HFFc6 (cell line): ENCODE data around the gene ERN1. TPM values are rescaled to one million over a fixed set of nuclear protein-coding genes. Genes with fewer than 3 reads are reported as not detected.

Experiments used
- DNase-seq: peaks from one replicate; pipeline ENCODE4 v3.0.0-alpha.2; 2018
- H3K27ac Mint-ChIP-seq: 2 replicates; pipeline ENCODE4 v1.8.0; 2020; ENCODE audit warnings: mild to moderate bottlenecking, mixed read lengths
- H3K27me3 Mint-ChIP-seq: 2 replicates; pipeline ENCODE4 v1.8.0; 2021; ENCODE audit warnings: mild to moderate bottlenecking, moderate library complexity, mixed read lengths; ENCODE audit not compliant: insufficient read depth
- H3K36me3 Mint-ChIP-seq: 2 replicates; pipeline ENCODE4 v1.8.0; 2021; ENCODE audit warnings: low read depth, mixed read lengths
- H3K4me1 Mint-ChIP-seq: 2 replicates; pipeline ENCODE4 v1.8.0; 2020; ENCODE audit warnings: low read depth, mixed read lengths
- H3K4me3 Mint-ChIP-seq: 2 replicates; pipeline ENCODE4 v1.8.0; 2020; ENCODE audit warnings: mild to moderate bottlenecking, moderate library complexity, mixed read lengths
- H3K9me3 Mint-ChIP-seq: 2 replicates; pipeline ENCODE4 v1.8.0; 2020; ENCODE audit warnings: mild to moderate bottlenecking, mixed read lengths
- total RNA-seq, 6 experiments: library from RNA; stranded (reverse); fragmentation: NEBNext Ultra II Directional; extraction: Animal tissue kit (Norgen Biotek cat#: 25700); gene quantifications; 2 replicates in 1 of 6; 3 replicates in 5 of 6; pipeline ENCODE4 v1.2.3, GENCODE V29; 2021
- TF ChIP-seq, protein P1 (sequence below): fragments of 200-600 bp; sonication (generic); IDR thresholded peaks from 2 replicates; pipeline ENCODE4 v1.5.0; 2021; ENCODE audit warnings: antibody characterized with exemption, mild to moderate bottlenecking

The ERN1 gene
- total RNA-seq, 6 experiments from 2014 or later = 6.8 to 12.8 (median 7.9) TPM

- peak overlapping the region; percentile 24; the same call in 1 of the 2 replicates for H3K27ac Mint-ChIP-seq
- 0 out of 2 replicates have a peak, but pooled peaks cover 7% of the 10 kb centered on the region for H3K36me3 Mint-ChIP-seq
- peak; percentile 22 for DNase-seq
- no peaks in the 10 kb centered on the region for H3K9me3 Mint-ChIP-seq
- peaks cover 34% of the 10 kb centered on the region for H3K4me1 Mint-ChIP-seq
- no peak overlapping the region for H3K4me3 Mint-ChIP-seq
- TF ChIP-seq, protein P1, sequence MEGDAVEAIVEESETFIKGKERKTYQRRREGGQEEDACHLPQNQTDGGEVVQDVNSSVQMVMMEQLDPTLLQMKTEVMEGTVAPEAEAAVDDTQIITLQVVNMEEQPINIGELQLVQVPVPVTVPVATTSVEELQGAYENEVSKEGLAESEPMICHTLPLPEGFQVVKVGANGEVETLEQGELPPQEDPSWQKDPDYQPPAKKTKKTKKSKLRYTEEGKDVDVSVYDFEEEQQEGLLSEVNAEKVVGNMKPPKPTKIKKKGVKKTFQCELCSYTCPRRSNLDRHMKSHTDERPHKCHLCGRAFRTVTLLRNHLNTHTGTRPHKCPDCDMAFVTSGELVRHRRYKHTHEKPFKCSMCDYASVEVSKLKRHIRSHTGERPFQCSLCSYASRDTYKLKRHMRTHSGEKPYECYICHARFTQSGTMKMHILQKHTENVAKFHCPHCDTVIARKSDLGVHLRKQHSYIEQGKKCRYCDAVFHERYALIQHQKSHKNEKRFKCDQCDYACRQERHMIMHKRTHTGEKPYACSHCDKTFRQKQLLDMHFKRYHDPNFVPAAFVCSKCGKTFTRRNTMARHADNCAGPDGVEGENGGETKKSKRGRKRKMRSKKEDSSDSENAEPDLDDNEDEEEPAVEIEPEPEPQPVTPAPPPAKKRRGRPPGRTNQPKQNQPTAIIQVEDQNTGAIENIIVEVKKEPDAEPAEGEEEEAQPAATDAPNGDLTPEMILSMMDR = no peak
- no peaks in the 10 kb centered on the region for H3K27me3 Mint-ChIP-seq
Observed at GRCh38 chr17:64103391-64104364, 26.3 kb downstream of the ERN1 start.

GRCh38 chr17:64102627-64103390 is 27.1 kb downstream of the ERN1 start:
- Mint-ChIP-seq H3K9me3 (no peaks in the 10 kb centered on the region), H3K4me3 (no peak overlapping the region), H3K4me1 (peaks cover 43% of the 10 kb centered on the region), H3K36me3 (0 out of 2 replicates have a peak, but pooled peaks cover 7% of the 10 kb centered on the region), H3K27ac (no peak overlapping the region), H3K27me3 (no peaks in the 10 kb centered on the region)
- TF ChIP-seq, protein P1 = no peak
- DNase-seq = no peak

DNA sequence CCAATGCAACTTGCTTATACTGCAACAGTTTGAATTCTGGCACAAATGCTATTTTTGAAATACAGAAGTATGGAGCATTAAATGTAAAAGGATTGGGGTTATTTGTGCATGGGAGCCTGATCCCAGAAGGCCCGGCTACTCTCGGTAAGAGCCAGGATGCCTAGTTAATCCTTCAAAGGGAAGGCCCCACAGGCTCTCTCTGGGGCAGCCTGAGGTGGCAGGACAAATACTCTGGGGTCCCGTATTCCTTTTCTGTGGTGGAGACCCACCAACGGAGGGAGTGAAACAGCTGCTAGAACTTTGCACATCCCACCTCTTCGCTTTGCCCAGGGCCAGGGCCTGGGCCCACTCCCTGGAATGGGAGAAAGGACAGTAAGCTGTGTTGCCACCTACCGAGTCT is 30.4 kb downstream of the ERN1 start:
- Mint-ChIP-seq H3K4me1 (peaks cover 61% of the 10 kb centered on the region), H3K27ac (no peak overlapping the region), H3K27me3 (no peaks in the 10 kb centered on the region; the same call in 1 of the 2 replicates), H3K36me3 (peaks cover 29% of the 10 kb centered on the region), H3K9me3 (no peaks in the 10 kb centered on the region), H3K4me3 (no peak overlapping the region)
- no peak for DNase-seq
- TF ChIP-seq, protein P1 = no peak

GRCh38 chr17:64097196-64097936 is 32.6 kb downstream of the ERN1 start:
- no peaks in the 10 kb centered on the region for H3K9me3 Mint-ChIP-seq
- peaks cover 42% of the 10 kb centered on the region for H3K4me1 Mint-ChIP-seq
- peak overlapping the region; percentile 38 for H3K4me3 Mint-ChIP-seq
- peak; percentile 45 for DNase-seq
- TF ChIP-seq, protein P1 = no peak
- peaks cover 24% of the 10 kb centered on the region for H3K36me3 Mint-ChIP-seq
- peak overlapping the region; percentile 82 for H3K27ac Mint-ChIP-seq
- no peaks in the 10 kb centered on the region; the same call in 1 of the 2 replicates for H3K27me3 Mint-ChIP-seq

GRCh38 chr17:64096037-64096436 is 33.9 kb downstream of the ERN1 start:
- DNase-seq = no peak
- TF ChIP-seq, protein P1 = no peak
- no peaks in the 10 kb centered on the region; the same call in 1 of the 2 replicates for H3K27me3 Mint-ChIP-seq
- no peak overlapping the region for H3K4me3 Mint-ChIP-seq
- no peaks in the 10 kb centered on the region for H3K9me3 Mint-ChIP-seq
- no peak overlapping the region; the same call in 1 of the 2 replicates for H3K27ac Mint-ChIP-seq
- H3K36me3 Mint-ChIP-seq = peaks cover 24% of the 10 kb centered on the region
- peaks cover 47% of the 10 kb centered on the region for H3K4me1 Mint-ChIP-seq
